Skeletal muscle tissue (tissue), 4 donors: Measurements from ENCODE around the gene FGA. TPM values are rescaled to one million over a fixed set of nuclear protein-coding genes. Genes with fewer than 3 reads are reported as not detected.

Experiments
- H3K27ac ChIP-seq: one replicate; pipeline ENCODE4 v1.7.0; 2013; ENCODE audit warnings: mild to moderate bottlenecking, low read depth, low read length, inconsistent platforms
- H3K27me3 ChIP-seq, 3 donors: one replicate each; pipeline ENCODE4 v1.7.0; 2013; ENCODE audit warnings: low read length in 3 of 3; ENCODE audit not compliant: control insufficient read depth in 3 of 3, insufficient read depth in 3 of 3
- H3K36me3 ChIP-seq, 3 donors: one replicate each; pipeline ENCODE4 v1.7.0; 2013; ENCODE audit warnings: low read length in 3 of 3; ENCODE audit not compliant: control insufficient read depth in 3 of 3, insufficient read depth in 3 of 3
- H3K4me1 ChIP-seq, 3 donors: one replicate each; pipeline ENCODE4 v1.7.0; 2013; ENCODE audit warnings: low read length in 3 of 3, mild to moderate bottlenecking in 3 of 3; ENCODE audit not compliant: control insufficient read depth in 3 of 3, insufficient read depth in 3 of 3
- H3K4me3 ChIP-seq, 3 donors: one replicate each; pipeline ENCODE4 v1.7.0; 2013; ENCODE audit warnings: low read length in 3 of 3
- H3K9ac ChIP-seq, 3 donors: one replicate each; pipeline ENCODE4 v1.7.0; 2013; ENCODE audit warnings: low read length in 3 of 3, mild to moderate bottlenecking in 3 of 3, moderate library complexity in 2 of 3, low read depth in 1 of 3
- H3K9me3 ChIP-seq, 3 donors: one replicate each; pipeline ENCODE4 v1.7.0; 2013; ENCODE audit warnings: low read length in 3 of 3; ENCODE audit not compliant: control insufficient read depth in 3 of 3
- total RNA-seq: library from RNA; depleted of rRNA; stranded (reverse); fragments of >200 nt; gene quantifications from one replicate; pipeline ENCODE4 v1.2.3, GENCODE V29; 2014
- donor health status: Osteomylitis.

The FGA gene
- total RNA-seq, 1 donor from 2014 or later: 3.7 TPM

DNA sequence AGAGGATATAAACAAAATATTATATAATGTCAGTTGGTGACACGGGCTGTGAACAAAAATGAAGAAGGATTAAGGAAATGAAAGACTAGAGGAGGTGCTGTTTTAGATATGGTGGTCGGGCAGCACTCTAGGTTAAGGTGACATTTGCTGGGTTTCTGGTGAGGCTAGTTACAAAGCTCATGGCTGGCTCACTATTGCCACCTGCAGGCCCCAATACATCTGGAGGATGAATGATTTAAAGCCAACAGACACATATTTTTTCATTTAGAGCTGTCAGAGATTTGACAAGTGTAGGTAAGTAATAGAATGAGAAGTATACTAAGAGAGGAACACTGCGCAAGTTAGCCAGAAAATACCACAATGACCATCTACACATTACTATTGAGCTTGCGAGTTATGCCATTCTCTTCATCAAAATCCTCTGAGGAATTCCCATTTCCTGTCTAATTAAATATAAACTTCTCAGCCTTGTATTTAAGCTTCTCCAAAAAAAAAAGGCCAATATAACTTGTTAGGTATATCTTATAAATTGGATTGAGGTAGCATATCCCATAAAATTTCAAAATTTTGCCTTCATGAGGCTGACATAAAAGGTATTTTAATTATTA lies 28.3 kb upstream of the FGA start:
- Histone ChIP-seq H3K27ac (no peak overlapping the region), H3K4me1 (no peaks in the 10 kb centered on the region), H3K4me3 (no peak overlapping the region), H3K36me3 (no peaks in the 10 kb centered on the region), H3K27me3 (no peaks in the 10 kb centered on the region), H3K9ac (no peak overlapping the region), H3K9me3 (no peaks in the 10 kb centered on the region)

DNA sequence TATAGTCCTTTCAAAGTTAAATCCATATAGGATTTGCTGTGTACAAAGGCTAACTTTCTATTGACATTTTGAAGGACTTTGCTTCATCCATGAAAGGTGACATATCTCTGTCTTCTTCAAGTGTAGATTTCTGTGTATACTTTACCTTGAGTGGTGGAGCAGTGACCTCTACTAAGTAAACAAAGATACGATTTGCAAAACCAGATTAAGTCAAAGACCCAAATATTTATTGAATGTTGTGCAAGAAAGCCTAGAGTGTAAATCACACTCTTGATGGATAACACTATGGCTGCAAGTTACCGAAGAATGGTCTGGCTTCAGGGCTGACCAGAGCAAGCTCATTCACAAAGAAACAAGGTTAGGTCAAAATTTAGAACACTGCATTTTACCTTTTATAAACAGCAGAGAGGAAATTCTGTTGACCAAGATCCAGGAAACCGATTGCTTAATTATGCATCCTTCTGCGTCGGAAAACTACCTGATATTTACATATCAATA lies 27.3 kb upstream of the FGA start:
- no peak overlapping the region for H3K4me3 ChIP-seq
- H3K9ac ChIP-seq: no peak overlapping the region
- no peak overlapping the region for H3K27ac ChIP-seq
- peaks cover 0 to 3% (median 0%) of the 10 kb centered on the region in 3 donors for H3K27me3 ChIP-seq
- H3K4me1 ChIP-seq: no peaks in the 10 kb centered on the region
- H3K9me3 ChIP-seq: no peaks in the 10 kb centered on the region
- no peaks in the 10 kb centered on the region for H3K36me3 ChIP-seq

DNA sequence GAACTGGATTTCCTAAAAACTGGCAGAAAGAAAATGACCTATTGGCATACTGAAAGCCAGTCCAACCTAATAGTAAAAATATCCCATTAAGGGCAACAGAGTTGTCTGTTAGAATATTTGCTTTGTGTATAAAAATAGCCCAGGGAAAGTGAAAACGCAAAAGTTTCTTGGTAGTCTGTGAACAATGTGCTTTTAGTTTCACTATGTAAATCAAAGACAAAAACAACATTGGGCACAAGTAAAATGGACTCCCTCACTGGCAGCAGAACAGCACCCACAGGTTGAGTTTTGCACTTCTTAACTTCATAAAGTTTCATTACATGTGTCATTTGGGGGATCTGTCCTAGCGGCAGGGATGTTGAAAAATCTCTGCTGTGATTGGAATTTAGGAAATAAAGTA lies 26.2 kb upstream of the FGA start:
- Histone ChIP-seq H3K4me3 (no peak overlapping the region), H3K27ac (no peak overlapping the region), H3K27me3 (peaks cover 0 to 3% (median 0%) of the 10 kb centered on the region in 3 donors), H3K9me3 (no peaks in the 10 kb centered on the region), H3K9ac (no peak overlapping the region), H3K36me3 (no peaks in the 10 kb centered on the region), H3K4me1 (no peaks in the 10 kb centered on the region)

DNA sequence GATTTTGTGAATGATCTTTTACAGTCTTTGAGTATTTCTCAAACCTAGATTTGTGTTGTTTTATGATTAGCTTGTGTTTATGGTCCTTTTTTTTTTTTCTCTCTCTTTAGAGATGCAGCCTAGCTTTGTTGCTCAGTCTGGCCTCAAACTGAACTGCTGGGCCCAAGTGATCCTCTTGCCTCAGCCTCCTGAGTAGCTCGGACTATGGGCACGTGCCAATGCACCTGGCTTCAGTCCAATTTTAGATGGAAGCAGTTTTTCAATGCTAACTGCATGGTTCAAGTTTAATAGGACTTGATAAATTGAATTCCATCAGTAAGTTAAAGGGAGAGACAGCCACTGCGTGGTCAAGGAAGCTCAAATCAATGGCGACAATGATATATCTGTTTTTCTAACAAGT lies 25.7 kb upstream of the FGA start:
- no peaks in the 10 kb centered on the region for H3K9me3 ChIP-seq

DNA sequence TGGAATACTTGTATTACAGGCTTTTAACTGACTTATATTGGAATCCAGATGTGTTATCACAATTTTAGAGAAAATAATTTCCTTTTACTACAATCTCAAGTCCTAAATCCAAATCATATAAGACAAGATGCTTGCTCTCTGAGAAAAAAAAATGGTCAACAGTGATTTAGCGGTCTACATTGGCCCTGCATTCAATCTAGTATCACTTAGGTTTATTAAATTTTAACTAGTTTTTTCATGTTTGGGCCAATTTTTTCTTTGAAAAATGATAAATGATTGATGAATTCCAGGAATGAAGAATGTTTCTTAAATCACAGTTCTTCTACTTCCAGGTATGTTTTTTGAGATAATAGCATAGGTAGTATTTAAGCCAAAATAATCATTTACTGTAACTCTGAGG lies 24.7 kb upstream of the FGA start:
- Histone ChIP-seq H3K27ac (no peak overlapping the region), H3K9ac (no peak overlapping the region)

More for the DNA sequence above, 25.7 kb upstream of the FGA start:
- Histone ChIP-seq H3K9ac (no peak overlapping the region), H3K4me1 (no peaks in the 10 kb centered on the region), H3K36me3 (no peaks in the 10 kb centered on the region), H3K27me3 (peaks cover 0 to 3% (median 0%) of the 10 kb centered on the region in 3 donors), H3K27ac (no peak overlapping the region), H3K4me3 (no peak overlapping the region)

DNA sequence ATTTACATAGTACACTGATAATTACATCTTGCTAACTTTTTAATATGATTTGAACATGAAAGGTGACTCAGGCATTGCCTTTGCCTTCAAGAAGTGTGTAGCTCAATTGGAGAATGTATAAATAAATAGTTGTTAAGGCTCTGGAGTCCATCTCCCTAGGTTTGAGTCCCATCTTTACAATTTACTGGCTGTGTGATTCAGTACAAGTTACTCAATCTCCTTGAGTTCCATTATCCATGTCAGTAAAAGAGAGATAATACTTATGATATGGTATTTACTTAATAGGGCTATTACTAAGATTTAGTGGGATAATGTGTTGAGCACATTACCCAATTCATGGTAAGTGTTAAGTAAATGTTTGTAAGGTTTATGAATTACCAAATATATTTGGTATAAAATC lies 23.8 kb upstream of the FGA start:
- no peaks in the 10 kb centered on the region for H3K36me3 ChIP-seq
- no peak overlapping the region for H3K4me3 ChIP-seq
- H3K4me1 ChIP-seq: no peaks in the 10 kb centered on the region
- H3K9me3 ChIP-seq: no peaks in the 10 kb centered on the region
- no peak overlapping the region for H3K9ac ChIP-seq
- peaks cover 0 to 3% (median 0%) of the 10 kb centered on the region in 3 donors for H3K27me3 ChIP-seq
- H3K27ac ChIP-seq: no peak overlapping the region

More for the DNA sequence above, 24.7 kb upstream of the FGA start:
- H3K4me3 ChIP-seq: no peak overlapping the region
- no peaks in the 10 kb centered on the region for H3K9me3 ChIP-seq
- H3K4me1 ChIP-seq: no peaks in the 10 kb centered on the region
- peaks cover 0 to 3% (median 0%) of the 10 kb centered on the region in 3 donors for H3K27me3 ChIP-seq
- no peaks in the 10 kb centered on the region for H3K36me3 ChIP-seq

DNA sequence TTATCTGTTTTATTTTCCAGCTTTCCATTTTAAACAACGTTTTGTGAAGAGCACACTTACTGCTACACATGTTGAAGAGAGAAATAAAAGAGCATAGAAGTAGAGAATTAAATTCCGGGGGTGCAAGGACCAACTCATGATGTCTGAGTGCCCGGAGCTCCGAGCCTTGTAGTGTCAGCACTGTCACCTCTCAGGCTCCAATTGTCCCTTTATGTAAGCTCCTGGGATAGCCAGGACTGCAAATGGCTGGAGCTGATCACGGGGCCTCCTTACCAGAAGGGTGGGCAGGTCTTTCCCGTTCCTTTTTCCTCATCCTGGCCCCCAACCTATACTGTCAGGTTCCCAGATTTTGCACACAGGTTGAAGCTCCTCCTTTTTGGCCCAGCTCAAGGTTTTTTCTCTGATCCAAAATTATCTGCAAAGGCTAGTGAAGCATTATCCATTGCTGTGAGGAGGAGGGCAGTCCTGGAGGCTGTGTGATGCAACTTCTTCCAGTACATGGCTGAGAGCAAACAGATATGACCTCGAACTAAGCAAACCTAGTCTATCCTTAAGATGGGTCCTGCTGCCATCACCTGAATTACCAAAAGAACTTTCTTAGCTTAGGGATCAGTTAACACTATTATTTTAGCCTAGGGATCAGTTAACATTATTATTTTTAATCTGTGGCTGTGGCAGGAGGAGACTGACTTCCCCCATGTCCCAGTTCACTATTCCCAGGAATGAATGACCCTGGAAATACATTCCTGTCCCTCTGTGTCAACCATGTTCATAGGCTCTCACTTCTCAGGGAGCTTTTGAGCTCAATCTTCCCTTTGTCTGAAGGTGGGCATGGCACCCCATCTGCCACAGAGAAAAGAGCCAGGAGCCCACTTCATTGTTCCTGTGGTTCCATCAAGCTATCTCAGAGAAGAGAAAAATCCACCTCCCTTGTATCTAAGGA lies 22.2 kb upstream of the FGA start, which contains the start of gene FGG:
TSS of gene FGG (minus strand) at position 185 of the 943 bp plus-strand sequence. CDS start at position 138, 47 bp downstream.
- H3K9ac ChIP-seq: no peak within 1 kb of the TSS
- no peaks in the 10 kb centered on the region for H3K4me1 ChIP-seq
- no peaks in the 10 kb centered on the region for H3K36me3 ChIP-seq
- H3K27ac ChIP-seq: no peak within 1 kb of the TSS
- H3K27me3 ChIP-seq: peaks cover 0 to 3% (median 0%) of the 10 kb centered on the region in 3 donors
- H3K9me3 ChIP-seq: no peaks in the 10 kb centered on the region
- no peak within 1 kb of the TSS for H3K4me3 ChIP-seq

DNA sequence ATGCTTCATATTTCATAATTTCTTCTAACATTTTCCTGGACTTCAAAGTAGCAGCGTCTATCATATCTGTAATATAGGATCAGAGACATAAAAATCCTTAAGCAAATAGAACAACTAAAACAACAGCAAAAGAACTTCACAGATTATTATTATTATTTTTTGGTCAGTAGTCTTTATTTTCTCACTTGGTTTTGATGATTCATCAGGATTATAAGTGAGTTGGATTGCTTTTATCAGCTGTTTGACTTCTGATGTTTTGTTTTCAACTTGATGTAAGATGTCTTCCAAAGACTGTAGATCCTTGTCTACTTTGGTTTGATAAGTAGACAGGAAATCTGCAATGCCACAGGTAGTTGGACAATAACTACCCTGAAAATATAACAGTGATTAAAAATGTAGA lies 21.3 kb upstream of the FGA start:
- no peaks in the 10 kb centered on the region for H3K36me3 ChIP-seq
- no peak overlapping the region for H3K9ac ChIP-seq

DNA sequence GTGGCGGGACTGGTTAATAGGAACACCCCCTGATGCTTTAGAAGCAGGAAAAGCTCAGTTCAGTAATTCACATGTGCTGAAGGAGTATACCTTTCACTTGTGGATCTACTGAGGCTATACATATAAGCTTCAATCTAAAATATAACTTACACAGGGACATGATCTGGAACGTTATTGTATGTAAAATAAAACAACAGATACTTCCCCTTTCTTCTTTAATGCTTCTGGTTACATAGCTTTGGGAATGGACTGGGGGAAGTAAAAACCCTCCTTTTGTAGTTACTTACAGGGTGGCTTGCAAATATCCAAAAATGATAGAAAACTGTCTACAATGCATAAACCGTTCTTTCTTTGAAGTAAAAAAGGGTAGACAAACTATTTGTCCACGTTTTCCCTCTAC lies 20.0 kb upstream of the FGA start:
- H3K9ac ChIP-seq: no peak overlapping the region
- H3K27me3 ChIP-seq: peaks cover 0 to 3% (median 0%) of the 10 kb centered on the region in 3 donors
- H3K36me3 ChIP-seq: no peaks in the 10 kb centered on the region
- no peak overlapping the region for H3K4me3 ChIP-seq
- no peaks in the 10 kb centered on the region for H3K9me3 ChIP-seq
- no peak overlapping the region for H3K27ac ChIP-seq
- no peaks in the 10 kb centered on the region for H3K4me1 ChIP-seq

More for the DNA sequence above, 21.3 kb upstream of the FGA start:
- H3K9me3 ChIP-seq: no peaks in the 10 kb centered on the region
- peaks cover 0 to 3% (median 0%) of the 10 kb centered on the region in 3 donors for H3K27me3 ChIP-seq
- H3K4me1 ChIP-seq: no peaks in the 10 kb centered on the region
- no peak overlapping the region for H3K4me3 ChIP-seq
- no peak overlapping the region for H3K27ac ChIP-seq

DNA sequence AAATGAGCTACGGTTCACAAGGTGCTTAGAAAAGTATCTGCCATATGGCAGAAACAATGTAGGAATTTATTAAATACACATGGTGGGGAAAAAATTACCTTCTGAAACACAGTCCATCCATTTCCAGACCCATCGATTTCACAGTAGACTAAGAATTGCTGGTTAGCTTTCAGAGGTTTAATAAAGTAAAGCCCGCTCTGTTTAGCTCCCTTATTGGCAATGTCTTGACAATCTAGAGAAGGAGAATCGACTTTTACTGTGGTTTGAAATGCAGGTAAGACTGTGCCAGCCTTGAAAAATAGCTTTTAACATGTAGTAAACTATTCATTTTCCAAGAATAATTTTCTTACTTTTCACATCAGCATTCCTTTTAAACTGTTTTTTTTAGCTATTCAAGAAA lies 19.0 kb upstream of the FGA start:
- Histone ChIP-seq H3K4me3 (no peak overlapping the region), H3K9ac (no peak overlapping the region), H3K9me3 (no peaks in the 10 kb centered on the region), H3K4me1 (no peaks in the 10 kb centered on the region), H3K27ac (no peak overlapping the region), H3K36me3 (no peaks in the 10 kb centered on the region), H3K27me3 (peaks cover 0 to 3% (median 0%) of the 10 kb centered on the region in 3 donors)
